Esophagus squamous epithelium (tissue), 4 donors: ENCODE results near the gene APOL6.

Source experiments
- POLR2A ChIP-seq, 4 donors: fragments of 450-650 bp; IDR thresholded peaks; one replicate each; pipeline ENCODE4 v1.6.1; 2017; ENCODE audit warnings: antibody characterized with exemption in 4 of 4, mild to moderate bottlenecking in 4 of 4, moderate library complexity in 3 of 4
- TF ChIP-seq, protein P1 (sequence below), 6 experiments: fragments of 450-650 bp in 4 of 6; fragments of 200-600 bp in 2 of 6; sonication (generic) in 2 of 6; IDR thresholded peaks; one replicate each; pipeline ENCODE4 v1.5.1; 2016 to 2019; ENCODE audit warnings: antibody characterized with exemption in 6 of 6, mild to moderate bottlenecking in 4 of 6, moderate library complexity in 4 of 6

DNA sequence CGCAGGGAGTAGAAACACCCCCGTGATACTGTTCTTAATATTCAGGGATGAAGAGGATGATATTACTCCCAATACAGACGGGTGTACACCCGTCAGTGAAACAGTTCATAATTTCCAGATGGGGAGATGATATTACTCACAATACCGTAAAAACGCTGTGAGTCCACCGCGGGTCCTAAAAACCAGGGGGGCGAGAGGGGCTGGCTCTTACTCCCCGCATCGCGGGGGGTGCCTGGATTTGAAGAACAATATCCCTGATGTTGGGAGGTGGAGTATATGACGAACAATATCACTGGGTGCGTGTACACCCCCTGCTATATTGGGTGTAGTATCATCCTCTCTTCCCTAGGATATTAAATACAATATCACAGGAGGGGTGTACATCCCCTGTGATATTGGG, 48.9 kb downstream of the APOL6 start:
- TF ChIP-seq, protein P1, sequence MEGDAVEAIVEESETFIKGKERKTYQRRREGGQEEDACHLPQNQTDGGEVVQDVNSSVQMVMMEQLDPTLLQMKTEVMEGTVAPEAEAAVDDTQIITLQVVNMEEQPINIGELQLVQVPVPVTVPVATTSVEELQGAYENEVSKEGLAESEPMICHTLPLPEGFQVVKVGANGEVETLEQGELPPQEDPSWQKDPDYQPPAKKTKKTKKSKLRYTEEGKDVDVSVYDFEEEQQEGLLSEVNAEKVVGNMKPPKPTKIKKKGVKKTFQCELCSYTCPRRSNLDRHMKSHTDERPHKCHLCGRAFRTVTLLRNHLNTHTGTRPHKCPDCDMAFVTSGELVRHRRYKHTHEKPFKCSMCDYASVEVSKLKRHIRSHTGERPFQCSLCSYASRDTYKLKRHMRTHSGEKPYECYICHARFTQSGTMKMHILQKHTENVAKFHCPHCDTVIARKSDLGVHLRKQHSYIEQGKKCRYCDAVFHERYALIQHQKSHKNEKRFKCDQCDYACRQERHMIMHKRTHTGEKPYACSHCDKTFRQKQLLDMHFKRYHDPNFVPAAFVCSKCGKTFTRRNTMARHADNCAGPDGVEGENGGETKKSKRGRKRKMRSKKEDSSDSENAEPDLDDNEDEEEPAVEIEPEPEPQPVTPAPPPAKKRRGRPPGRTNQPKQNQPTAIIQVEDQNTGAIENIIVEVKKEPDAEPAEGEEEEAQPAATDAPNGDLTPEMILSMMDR (IDR thresholded peaks at IDR 0.05), result no peak
- no peak for TF ChIP-seq POLR2A (IDR thresholded peaks at IDR 0.05)
